ENCODE results near the gene MRTO4.
A peak's percentile ranks its signal among the peaks of the same experiment; 100 is the strongest.

GRCh38 chr1:19240673-19241538, 10.7 kb upstream of the MRTO4 start:
- TF ChIP-seq EZH2phosphoT487 (conservative IDR thresholded peaks at IDR 0.05; ENCODE audit: low read length) (no peak), CTCF (IDR thresholded peaks at IDR 0.05; ENCODE audit: insufficient read depth, low read length, poor library complexity, severe bottlenecking) (peak; percentile 92)

Data from SU-DHL-6 (cell line).